Prostate gland (tissue), 2 donors: ENCODE results near the gene ESPNL.

Experiments used
- POLR2A ChIP-seq: fragments of 450-650 bp; IDR thresholded peaks from one replicate; pipeline ENCODE4 v1.6.1; 2016; ENCODE audit warnings: antibody characterized with exemption, mild to moderate bottlenecking
- POLR2AphosphoS5 ChIP-seq: sonication (generic); formaldehyde crosslinking; IDR thresholded peaks from one replicate; pipeline ENCODE4 v1.6.1; 2017; ENCODE audit warnings: antibody characterized with exemption
- TF ChIP-seq, protein P1 (sequence below), 4 experiments: fragments of 200-600 bp in 2 of 4; fragments of 450-650 bp in 2 of 4; sonication (generic) in 2 of 4; IDR thresholded peaks; 1 replicate in 3 of 4; 2 replicates in 1 of 4; pipeline ENCODE4 v1.5.1; 2016 to 2019; ENCODE audit warnings: antibody characterized with exemption in 4 of 4, mild to moderate bottlenecking in 2 of 4, moderate library complexity in 2 of 4

DNA sequence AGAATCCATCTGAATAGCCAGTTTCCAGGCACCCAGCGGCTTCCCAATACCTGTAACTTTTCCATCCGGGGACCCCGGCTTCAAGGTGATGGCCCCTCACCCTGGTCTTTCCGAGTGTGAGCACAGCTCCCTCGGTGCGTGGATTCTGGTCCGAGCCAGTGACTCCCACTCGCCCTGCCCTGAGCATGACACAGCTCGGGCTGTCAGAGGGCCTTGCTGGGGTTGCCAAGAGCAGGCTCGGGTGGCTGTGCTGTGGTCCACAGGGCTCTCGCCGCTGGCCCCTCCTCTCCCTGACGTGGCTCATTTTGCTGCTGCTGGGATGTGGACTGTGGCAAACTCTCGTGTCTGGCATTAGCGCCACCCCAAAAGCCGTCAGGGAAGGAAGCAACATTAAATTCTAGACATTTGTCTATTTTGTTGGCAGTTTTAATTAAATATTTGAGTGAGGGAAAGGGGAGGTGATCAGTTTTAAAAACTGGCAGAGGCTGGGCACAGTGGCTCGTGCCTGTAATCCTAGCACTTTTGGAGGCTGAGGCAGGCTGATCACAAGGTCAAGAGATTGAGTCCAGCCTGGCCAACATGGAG lies 5.6 kb upstream of the ESPNL start:
- TF ChIP-seq, protein P1, sequence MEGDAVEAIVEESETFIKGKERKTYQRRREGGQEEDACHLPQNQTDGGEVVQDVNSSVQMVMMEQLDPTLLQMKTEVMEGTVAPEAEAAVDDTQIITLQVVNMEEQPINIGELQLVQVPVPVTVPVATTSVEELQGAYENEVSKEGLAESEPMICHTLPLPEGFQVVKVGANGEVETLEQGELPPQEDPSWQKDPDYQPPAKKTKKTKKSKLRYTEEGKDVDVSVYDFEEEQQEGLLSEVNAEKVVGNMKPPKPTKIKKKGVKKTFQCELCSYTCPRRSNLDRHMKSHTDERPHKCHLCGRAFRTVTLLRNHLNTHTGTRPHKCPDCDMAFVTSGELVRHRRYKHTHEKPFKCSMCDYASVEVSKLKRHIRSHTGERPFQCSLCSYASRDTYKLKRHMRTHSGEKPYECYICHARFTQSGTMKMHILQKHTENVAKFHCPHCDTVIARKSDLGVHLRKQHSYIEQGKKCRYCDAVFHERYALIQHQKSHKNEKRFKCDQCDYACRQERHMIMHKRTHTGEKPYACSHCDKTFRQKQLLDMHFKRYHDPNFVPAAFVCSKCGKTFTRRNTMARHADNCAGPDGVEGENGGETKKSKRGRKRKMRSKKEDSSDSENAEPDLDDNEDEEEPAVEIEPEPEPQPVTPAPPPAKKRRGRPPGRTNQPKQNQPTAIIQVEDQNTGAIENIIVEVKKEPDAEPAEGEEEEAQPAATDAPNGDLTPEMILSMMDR (IDR thresholded peaks at IDR 0.05): no peak
- TF ChIP-seq POLR2A (no peak), POLR2AphosphoS5 (no peak)
